Prostate gland (tissue), 2 donors: ENCODE measurements around the gene ARMCX2.
A peak's percentile ranks its signal among the peaks of the same experiment; 100 is the strongest.

Experiments
- CTCF ChIP-seq, 4 experiments: fragments of 200-600 bp in 2 of 4; fragments of 450-650 bp in 2 of 4; sonication (generic) in 2 of 4; IDR thresholded peaks; 1 replicate in 3 of 4; 2 replicates in 1 of 4; pipeline ENCODE4 v1.5.1; 2016 to 2019; ENCODE audit warnings: antibody characterized with exemption in 4 of 4, mild to moderate bottlenecking in 2 of 4, moderate library complexity in 2 of 4
- POLR2A ChIP-seq: fragments of 450-650 bp; IDR thresholded peaks from one replicate; pipeline ENCODE4 v1.6.1; 2016; ENCODE audit warnings: antibody characterized with exemption, mild to moderate bottlenecking
- POLR2AphosphoS5 ChIP-seq: sonication (generic); formaldehyde crosslinking; IDR thresholded peaks from one replicate; pipeline ENCODE4 v1.6.1; 2017; ENCODE audit warnings: antibody characterized with exemption

- TF ChIP-seq CTCF (IDR thresholded peaks at IDR 0.05) (peak; percentile 15 to 36 (median 18)), POLR2AphosphoS5 (peak; percentile 47), POLR2A (peak; percentile 56)
Observed at GRCh38 chrX:101617211-101618191, 42.1 kb downstream of the ARMCX2 start, which contains the start of gene ARMCX6.
